ENCODE measurements around the gene CFAP46.
"Not testable (repeated sequence)": the region's sequence is repeated elsewhere in the genome, so short reads cannot be mapped to it uniquely, and the experiment has no call there.

Gene CFAP46

DNA sequence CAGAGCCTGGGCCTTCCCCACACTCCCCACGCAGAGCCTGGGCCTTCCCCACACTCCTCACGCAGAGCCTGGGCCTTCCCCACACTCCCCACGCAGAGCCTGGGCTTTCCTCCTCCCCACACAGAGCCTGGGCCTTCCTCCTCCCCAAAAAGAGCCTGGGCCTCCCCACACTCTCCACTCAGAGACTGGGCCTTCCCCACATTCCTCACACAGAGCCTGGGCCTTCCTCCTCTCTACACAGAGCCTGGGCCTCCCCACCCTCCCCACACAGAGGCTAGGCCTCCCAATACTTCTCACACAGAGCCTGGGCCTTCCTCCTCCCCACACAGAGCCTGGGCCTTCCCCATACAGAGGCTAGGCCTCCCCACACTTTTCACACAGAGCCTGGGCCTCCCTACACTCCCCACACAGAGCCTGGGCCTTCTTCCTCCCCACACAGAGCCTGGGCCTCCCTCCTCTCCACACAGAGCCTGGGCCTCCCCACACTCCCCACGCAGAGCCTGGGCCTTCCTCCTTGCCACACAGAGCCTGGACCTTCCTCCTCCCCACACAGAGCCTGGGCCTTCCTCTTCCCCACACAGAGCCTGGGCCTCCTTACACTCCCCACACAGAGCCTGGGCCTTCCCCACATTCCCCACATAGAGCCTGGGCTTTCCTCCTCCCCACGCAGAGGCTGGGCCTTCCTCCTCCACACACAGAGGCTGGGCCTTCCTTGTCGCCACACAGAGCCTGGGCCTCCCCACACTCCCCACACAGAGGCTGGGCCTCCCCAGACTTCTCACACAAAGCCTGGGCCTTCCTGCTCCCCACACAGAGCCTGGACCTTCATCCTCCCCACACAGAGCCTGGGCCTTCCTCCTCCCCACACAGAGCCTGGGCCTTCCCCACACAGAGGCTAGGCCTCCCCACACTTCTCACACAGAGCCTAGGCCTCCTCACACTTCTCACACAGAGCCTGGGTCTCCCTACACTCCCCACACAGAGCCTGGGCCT is 10.8 kb downstream of the CFAP46 start:
- FAIRE-seq; DNase-seq (ENCODE audit: insufficient read length, low spot score): not testable (repeated sequence)

DNA sequence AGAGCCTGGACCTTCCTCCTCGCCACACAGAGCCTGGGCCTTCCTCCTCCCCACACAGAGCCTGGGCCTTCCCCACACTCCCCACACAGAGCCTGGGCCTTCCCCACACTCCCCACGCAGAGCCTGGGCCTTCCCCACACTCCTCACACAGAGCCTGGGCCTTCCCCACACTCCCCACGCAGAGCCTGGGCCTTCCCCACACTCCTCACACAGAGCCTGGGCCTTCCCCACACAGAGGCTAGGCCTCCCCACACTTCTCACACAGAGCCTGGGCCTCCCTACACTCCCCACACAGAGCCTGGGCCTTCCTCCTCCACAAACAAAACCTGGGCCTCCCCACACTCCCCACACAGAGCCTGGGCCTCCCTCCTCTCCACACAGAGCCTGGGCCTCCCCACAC is 11.7 kb downstream of the CFAP46 start:
- DNase-seq (ENCODE audit: insufficient read length, low spot score); FAIRE-seq: not testable (repeated sequence)

DNA sequence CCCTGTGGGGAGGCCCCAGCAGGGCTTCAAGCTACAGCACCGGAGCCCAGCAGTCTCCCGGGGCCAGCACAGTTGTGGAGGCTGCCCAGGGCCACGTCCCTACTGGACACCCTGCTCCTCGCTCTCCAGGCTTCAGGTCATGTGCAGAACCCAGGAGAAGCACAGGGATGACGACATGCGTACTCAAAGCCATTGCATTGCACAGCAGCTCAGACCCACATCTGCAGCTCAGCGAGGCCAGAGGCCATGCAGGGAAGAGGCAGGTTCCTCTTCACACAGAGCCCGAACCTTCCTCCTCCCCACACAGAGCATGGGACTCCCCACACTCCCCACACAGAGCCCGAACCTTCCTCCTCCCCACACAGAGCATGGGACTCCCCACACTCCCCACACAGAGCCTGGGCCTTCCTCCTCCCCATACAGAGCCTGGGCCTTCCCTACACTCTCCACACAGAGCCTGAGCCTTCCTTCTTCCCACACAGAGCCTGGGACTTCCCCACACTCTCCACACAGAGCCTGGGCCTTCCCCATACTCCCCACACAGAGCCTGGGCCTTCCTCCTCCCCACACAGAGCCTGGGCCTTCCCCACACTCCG is 12.3 kb downstream of the CFAP46 start:
- no peak for FAIRE-seq
- DNase-seq (ENCODE audit: insufficient read length, low spot score), result no peak

DNA sequence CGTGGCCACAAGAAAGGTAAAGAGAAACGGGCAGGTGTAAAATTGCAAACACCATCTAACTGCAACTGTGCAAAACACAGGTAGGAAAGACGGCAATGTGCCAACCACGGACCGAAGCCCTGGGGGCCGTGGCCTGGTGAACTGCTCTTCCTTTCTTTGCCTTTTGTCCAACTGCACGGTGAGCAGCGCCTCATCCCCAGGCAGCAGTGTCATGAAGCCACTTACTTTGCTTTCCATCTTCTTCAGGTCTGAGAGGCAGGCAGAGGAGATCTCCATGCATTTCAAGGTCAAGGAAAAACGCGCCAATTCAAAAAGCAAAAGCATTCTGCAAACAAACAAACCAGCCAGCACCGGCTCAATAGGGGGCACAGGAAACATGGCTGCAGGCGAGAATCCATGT is 12.9 kb downstream of the CFAP46 start:
- FAIRE-seq (no peak), DNase-seq (ENCODE audit: insufficient read length, low spot score) (no peak)

DNA sequence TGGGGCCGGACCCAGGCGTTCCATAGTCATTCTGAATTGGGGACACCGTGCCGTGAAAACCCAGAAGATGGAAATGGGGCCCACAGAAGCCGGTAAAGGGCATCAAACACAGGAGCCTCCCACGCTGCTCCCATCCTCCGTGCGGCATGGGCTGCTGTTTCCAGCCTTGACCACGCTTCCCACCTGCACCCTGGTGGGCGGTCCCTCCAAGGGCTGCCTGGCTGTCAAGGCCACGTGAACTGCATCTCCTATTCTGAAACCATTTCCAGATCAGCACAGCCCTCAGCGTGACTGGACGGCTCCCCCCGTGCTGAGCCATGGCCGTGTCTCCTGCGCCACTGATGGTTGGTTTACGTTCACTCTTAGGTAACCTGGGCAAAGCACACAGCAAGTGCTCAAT is 14.1 kb downstream of the CFAP46 start:
- FAIRE-seq (no peak), DNase-seq (ENCODE audit: insufficient read length, low spot score) (no peak)

DNA sequence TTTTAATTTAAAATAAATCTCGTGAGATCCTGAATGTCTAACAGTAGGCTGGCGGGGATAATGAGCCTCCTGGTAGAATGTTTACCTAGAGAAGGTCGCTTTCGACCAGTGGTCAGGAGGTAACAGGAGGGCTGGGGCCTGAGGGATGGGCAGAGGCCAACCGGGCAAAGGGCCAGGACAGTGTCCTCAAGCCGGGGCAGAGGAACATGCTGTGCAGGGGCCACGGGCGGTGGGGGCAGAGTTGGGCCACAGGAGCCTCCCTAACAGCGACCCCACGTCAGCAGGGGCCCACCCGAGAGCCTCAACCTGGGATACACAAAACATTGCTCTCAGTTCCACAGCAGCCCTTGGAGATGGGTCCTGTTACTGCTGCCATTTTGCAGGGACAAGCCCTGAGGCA is 14.5 kb downstream of the CFAP46 start:
- no peak for FAIRE-seq
- no peak for DNase-seq (ENCODE audit: insufficient read length, low spot score)

DNA sequence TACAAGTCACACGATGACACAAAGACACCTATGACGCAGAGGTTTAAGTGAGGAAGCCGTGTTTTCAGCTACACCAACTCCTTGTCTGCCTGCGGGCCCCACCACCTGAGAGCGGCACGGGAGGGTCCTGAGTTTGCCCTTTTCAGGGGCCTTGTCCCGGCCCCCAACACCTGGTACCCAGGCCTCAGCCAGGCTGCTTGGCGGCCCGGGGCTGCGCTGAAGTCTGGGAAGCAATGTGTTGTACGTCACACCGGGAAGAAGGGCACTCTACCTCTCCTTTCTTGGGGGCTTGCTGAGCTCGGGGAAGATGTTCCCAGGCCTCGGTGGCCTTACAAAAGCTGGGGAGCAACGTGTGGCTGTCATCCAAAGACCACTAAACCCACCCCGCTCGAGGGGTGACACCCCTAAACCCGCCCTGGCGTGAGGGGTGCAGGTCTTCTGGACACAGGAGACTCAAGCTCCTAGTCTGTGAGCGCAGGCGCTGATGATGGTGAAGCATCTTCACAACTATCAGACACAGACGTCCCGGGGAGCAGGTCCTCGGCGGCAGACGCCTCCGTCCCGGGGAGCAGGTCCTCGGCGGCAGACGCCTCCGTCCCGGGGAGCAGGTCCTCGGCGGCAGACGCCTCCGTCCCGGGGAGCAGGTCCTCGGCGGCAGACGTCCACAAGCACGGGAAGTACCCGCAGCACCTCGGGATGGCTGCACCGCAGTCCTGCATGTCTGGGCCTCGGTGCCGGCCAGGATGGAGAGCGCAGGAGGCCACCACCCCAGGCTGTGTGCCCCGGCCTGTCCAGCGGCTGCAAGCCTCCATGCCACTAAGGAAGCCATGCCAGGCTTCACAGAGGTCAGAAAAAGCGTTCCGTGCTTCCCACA is 15.4 kb downstream of the CFAP46 start:
- FAIRE-seq (no peak), DNase-seq (ENCODE audit: insufficient read length, low spot score) (no peak)

DNA sequence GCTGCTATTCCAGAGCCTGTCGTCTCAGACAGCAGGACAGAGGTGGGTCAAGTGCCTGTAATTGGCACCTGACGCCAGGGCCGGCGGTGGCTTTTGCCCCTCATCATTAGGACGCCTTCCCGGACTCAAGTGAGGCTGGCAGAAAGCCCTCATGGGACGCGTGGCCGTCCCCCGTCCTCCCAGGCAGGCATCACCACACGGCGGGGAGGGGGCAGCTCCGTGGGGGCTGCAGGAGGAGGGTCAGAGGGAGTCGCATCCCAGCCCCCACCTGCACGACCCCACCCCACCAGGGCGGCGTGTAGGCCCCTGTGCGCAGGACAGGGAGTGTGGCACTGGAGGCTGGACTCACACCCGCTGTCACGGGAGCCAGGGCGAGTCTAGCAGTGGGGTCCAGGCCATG is 16.3 kb downstream of the CFAP46 start:
- no peak for FAIRE-seq

DNA sequence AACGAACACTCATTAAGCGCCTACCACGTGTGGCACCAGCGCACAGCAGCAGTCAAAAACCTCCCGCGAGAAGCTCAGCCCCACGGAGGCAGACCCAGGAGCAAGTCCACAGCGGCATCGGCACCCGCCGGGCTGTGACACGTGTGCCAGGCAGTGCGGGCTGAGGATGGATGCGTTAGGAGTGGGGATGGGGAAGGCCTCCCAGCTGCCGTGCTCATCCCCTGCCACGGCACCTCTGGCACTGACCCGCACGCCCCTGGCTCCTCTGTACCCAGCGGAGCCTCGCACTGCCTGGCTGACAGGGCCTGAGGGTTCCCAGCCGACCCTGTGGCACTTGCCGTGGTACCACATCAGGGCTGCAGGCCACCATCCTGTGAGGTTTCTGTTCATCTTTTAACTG is 16.8 kb downstream of the CFAP46 start:
- FAIRE-seq (no peak), DNase-seq (ENCODE audit: insufficient read length, low spot score) (no peak)

More for the DNA sequence above, 16.3 kb downstream of the CFAP46 start:
- DNase-seq (ENCODE audit: insufficient read length, low spot score), result no peak

DNA sequence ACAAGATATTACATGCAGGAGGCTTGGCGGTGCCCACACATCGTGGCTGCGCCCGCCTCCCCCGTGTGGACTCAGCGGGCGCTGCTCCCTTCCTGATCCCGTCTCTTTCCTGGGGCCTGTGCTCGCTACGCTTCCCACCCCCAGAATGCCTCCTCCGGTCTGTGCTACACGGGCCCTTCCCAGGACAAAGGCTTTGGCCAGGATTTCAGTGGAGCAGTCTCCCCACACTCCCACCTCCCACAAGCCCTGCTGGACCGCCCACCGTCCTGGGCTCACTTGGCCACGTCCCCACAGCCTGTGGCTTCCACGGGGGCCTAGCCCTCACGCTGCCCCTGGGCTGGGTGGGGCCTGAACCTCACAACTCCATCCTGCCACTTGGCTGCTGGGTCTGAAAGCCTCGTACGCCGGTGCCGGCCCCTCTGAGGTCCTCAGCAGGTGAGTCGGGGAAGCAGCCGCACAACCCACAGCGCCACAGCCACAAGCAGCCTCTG is 17.3 kb downstream of the CFAP46 start:
- no peak for FAIRE-seq

DNA sequence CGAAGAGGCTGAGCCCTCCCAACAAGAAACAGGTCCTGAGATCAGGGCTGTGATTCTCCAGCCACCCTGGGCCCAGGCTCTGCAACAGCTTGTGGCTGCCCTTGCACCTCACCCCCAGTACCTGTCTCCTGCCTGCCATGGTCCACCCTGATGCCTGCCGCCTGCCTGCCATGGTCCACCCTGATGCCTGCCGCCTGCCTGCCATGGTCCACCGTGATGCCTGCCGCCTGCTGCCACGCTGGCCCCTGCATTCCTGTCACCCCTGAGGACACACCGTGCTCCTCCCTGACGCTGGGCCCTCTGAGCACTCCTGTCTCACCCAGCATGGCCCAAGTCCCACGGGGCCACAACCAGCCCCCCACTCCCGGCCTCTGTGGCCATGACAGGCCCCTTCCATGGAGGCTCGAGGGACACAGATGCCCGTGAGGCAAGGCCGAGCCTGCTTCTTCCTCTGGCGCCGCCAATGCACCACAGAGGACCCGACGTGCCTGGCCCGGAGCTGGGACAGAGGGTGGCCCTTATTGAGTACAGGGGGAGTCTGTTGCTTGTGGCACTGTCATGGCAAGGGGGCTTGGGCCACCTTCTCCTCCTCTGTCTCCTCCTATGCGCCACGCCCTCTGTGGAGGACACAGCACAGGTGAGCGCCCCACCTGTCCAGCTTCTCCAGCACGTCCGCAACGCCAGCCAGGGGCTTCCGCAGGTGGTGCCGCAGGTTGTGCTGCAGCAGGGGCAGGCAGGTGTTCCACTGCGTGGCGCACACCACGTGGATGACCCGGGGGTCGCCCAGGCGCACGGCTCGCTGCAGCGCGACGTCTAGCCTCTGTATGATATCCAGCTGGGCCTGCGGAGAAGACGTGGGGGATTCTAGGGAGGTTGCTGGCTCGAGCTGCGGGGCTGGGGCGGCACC is 18.1 kb downstream of the CFAP46 start:
- no peak for DNase-seq (ENCODE audit: insufficient read length, low spot score)
- FAIRE-seq, result no peak

More for the DNA sequence above, 17.3 kb downstream of the CFAP46 start:
- DNase-seq (ENCODE audit: insufficient read length, low spot score), result no peak

DNA sequence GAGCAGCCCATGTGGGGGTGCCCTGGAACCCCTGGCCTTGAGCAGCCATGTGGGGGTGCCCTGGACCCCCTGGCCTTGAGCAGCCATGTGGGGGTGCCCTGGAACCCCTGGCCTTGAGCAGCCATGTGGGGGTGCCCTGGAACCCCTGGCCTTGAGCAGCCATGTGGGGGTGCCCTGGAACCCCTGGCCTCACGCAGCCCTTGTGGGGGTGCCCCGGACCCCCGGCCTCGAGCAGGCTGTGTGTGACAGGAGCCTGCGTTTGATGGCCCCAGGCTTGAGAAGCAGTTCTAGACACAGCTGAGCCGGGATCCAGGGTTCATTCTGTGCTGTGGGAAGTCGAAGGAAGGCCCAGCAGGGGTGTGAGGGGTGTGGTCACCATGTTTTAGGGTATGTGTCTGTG is 19.0 kb downstream of the CFAP46 start:
- not testable (repeated sequence) for FAIRE-seq; DNase-seq (ENCODE audit: insufficient read length, low spot score)

DNA sequence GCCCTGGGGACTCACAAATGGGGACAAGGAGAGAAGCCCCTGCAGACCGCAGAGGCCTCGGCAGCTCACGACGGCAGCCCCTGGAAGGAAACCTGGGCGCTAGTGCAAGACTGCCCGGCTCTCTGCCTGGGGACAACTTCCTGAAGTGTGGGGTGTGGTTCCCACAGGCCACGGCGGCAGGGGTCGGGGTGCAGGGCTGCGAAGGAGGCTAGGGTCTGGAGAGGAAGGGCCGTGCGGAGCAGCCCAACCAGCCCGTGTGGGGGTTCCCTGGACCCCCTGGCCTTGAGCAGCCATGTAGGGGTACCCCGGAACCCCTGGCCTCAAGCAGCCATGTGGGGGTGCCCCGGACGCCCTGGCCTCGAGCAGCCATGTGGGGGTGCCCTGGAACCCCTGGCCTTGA is 19.5 kb downstream of the CFAP46 start:
- DNase-seq (ENCODE audit: insufficient read length, low spot score) (no peak), FAIRE-seq (no peak)

DNA sequence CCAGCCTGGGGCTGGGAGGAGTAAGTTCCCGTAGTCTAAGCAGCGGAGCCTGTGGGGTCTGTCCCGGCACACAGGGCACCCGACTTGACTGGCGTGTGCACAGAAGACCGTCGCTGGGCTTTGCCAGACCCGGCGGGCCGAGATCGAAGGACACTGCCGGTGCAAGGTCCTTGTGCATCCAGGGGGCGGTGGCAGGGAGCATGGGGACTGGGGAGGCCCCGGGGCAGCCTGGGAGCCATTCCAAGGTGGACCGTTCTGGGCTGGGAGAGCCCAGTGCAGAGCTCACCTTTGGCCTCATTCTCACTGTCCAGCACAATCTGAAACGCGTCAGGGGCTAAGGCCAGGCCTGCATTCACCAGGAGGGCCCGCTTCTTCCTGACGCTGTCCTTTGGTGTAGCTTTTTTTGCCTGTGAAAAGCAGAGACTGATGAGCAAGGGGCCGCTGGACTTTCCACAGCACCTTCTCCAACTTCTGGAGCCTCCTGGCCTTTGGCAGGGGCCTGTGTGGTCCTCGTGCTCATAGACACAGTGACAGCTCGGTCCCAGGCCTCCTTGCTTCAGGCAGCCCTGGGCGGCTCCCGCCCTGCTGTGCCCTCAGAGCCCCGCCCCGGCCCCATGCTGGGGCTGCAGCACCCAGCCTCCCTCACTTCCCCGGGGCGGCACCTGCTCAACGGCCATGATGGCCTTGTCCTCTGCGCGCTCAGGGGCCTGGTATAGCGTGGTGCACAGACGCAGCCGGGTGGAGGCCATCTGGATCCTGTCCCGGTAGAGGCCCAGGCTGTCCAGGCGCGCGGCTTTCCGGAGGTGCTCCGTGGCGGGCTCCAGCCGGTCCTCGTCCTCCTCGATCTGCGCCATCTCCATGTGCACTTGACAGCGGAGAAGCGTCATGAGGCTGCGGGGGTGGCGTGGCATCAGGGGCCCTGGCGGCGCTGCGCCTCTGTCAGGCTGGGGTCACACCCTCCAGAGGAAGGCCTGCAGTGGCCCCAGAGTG is 20.3 kb downstream of the CFAP46 start:
- DNase-seq (ENCODE audit: insufficient read length, low spot score) (no peak), FAIRE-seq (no peak)

DNA sequence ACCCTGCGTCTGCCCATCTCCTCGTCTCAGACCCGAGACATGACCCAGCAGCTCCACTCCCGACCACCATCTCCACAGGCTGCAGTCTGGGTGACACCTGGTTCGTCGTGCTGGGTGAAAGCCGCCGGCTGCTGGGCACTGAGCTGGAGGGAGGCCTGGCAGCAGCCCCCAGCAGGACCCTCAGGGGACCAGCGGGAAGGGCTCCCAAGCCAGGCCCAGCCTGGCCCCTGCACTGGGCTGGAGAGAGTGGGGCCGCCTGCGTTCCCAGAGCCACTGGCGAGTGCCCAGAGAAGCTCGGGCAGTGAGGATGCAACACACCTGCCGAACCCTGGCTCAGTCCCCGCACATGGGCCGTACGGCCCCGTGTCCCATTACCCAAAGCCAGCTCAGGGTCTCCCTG is 21.3 kb downstream of the CFAP46 start:
- DNase-seq (ENCODE audit: insufficient read length, low spot score) (no peak), FAIRE-seq (no peak)

DNA sequence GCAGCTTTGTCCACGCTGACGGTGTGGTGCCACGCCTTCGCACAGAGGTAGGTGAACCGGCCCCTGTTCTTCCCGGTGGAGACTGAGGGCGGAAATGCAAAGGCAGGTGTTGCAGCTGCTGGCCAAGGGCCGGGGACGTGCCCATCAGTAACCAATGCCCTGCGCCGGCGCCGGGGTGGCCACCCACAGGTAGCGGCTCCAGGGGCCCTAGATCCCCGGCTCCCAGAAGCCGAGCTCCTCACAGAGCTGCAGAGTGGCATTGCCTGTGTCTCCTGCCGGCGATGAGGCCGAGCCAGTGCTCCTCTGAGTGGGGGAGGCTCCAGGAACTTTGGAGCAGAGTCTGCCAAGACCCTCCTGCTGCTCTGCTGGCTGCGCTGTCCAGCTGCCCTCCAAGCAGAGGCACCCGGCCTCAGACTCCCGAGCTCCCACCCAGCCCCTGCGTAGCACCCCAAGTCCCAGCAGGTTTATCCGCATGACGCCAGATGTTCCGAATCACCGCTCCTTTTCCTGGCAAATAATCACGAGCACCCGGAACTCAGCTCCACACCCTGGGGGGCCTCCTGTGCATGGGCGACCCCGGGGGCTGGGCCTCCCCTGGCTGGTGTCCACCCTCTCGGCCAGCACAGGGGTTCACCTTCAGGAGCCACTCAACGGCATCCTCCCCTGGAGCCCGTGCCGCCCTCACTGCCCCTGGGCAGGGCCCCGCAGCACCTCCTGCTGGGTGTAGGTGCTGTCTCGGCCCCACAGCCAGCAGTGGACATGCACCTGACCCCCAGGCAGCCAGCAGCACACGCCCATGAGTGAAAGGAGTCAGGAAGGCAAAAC is 22.1 kb downstream of the CFAP46 start:
- no peak for FAIRE-seq
- DNase-seq (ENCODE audit: insufficient read length, low spot score), result no peak

DNA sequence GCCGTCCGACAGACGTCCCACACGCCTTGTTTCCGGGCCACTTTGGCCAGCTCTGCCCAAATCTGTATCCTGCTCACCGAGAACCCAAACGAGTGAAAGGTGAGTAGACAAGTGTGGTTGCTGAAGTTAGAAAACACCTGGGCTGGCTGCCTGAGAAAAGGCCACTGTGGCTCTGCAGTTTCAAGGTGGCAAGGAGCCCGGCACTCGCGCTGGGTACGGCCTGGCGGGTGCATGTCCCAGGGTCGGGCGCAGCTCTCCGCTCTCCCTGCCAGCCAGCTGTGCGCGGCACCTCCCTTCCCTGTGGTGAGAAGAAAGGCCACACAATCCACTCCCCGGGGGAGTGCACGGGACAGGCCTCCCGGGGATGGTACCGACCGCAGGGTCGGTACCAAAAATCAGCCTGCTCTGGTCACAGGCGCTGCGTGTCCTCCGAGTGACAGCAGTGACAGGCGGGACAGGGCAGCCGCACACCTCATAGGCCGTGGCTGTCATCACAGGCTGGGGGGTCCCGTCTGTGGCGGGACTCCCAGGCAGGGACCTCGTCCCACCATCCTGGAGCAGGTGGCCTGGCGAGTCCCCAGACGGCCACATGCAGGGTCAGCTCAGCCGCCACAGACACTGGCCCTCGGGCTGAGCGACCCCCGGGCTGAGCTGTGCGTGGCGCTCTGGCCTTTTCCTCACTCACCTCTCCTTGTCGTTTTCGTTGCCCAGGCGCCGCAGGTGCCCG is 22.8 kb downstream of the CFAP46 start:
- DNase-seq (ENCODE audit: insufficient read length, low spot score) (no peak), FAIRE-seq (no peak)

Data from HTR-8/SVneo (cell line).